Stomach (tissue), 4 donors: ENCODE results near the gene DCAF11.

Experiments used
- CTCF ChIP-seq, 7 experiments: fragments of 450-650 bp in 4 of 7; fragments of 200-600 bp in 3 of 7; sonication (generic) in 3 of 7; IDR thresholded peaks; one replicate each; pipeline ENCODE4 v1.5.1; 2016 to 2019; ENCODE audit warnings: antibody characterized with exemption in 7 of 7, control low read depth in 2 of 7, mild to moderate bottlenecking in 1 of 7
- POLR2A ChIP-seq, 4 donors: fragments of 450-650 bp; IDR thresholded peaks; one replicate each; pipeline ENCODE4 v1.6.1; 2016; ENCODE audit warnings: antibody characterized with exemption in 4 of 4, control low read depth in 2 of 4, mild to moderate bottlenecking in 1 of 4, moderate library complexity in 1 of 4

- no peak for TF ChIP-seq POLR2A (IDR thresholded peaks at IDR 0.05)
- no peak for TF ChIP-seq CTCF (IDR thresholded peaks at IDR 0.05)
These were observed 21.2 kb upstream of the DCAF11 start for GRCh38 chr14:24093207-24093900.
